WI38 (cell line): Measurements from ENCODE around the gene COX7B2.

Experiments used
- H3K4me3 ChIP-seq: 2 replicates; pipeline ENCODE4 v1.5.1; 2011; ENCODE audit warnings: low read depth, mild to moderate bottlenecking, control low read depth, low read length
- TF ChIP-seq, protein P1 (sequence below): IDR thresholded peaks from 2 replicates; pipeline ENCODE4 v1.5.1; 2012; ENCODE audit warnings: low read depth, mild to moderate bottlenecking, control low read depth, low read length

COX7B2 gene

DNA sequence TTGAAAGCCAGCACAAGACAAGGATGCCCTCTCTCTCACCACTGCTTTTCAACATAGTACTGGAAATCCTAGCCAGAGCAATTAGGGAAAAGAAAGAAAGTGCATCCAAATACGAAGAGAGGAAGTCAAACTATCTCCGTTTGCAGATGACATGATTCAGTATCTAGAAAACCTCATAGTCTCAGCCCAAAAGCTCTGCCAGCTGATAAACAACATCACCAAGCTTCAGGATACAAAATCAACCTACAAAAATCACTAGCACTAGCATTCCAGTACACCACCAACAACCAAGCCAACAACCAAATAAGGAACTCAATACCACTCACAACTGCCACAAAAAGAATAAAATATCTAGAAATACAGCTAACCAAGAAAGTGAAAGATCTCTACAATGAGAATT lies 38.6 kb downstream of the COX7B2 start:
- TF ChIP-seq, protein P1, sequence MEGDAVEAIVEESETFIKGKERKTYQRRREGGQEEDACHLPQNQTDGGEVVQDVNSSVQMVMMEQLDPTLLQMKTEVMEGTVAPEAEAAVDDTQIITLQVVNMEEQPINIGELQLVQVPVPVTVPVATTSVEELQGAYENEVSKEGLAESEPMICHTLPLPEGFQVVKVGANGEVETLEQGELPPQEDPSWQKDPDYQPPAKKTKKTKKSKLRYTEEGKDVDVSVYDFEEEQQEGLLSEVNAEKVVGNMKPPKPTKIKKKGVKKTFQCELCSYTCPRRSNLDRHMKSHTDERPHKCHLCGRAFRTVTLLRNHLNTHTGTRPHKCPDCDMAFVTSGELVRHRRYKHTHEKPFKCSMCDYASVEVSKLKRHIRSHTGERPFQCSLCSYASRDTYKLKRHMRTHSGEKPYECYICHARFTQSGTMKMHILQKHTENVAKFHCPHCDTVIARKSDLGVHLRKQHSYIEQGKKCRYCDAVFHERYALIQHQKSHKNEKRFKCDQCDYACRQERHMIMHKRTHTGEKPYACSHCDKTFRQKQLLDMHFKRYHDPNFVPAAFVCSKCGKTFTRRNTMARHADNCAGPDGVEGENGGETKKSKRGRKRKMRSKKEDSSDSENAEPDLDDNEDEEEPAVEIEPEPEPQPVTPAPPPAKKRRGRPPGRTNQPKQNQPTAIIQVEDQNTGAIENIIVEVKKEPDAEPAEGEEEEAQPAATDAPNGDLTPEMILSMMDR = no peak
- no peak overlapping the region for H3K4me3 ChIP-seq

DNA sequence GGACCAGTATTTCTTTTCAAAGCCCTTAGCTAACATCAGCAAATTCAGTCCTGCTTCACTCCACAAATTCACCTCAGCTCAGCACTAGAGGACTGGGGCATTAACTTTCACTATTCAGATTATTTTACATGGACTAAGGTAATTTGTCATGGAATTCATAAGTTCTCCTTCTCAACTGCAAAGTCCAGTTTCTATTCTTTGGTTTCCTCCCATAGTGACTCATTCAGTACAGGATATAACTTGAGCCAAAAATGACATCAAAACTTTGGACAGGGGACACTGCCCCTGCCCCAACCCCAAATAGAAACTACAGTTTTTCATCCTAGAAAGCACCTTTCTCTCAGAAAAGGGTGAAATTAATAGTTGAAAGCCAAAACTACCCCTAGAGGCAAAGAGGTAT lies 52.7 kb downstream of the COX7B2 start:
- TF ChIP-seq, protein P1 = no peak
- H3K4me3 ChIP-seq = no peak overlapping the region

DNA sequence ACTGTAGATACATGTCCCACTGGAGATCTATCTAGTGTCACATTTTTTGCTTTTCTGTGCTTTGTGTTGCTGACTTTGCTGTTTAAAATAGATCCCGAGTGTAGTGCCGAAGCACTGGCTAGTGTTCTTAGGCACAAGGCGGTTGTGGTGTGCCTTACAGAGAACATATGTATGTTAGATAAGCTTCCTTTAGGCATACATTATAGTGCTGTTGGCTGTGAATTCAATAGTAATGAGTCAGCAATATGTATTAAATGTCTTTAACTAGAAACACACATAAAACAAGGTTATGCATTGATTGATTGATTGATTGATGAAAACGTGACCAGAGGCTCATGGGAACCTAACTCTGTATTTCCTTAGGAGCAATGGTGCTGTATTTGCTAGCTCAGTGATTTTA lies 56.2 kb downstream of the COX7B2 start:
- TF ChIP-seq, protein P1 = no peak
- H3K4me3 ChIP-seq = no peak overlapping the region

GRCh38 chr4:46850026-46850425 lies 59.0 kb downstream of the COX7B2 start:
- H3K4me3 ChIP-seq = no peak overlapping the region
- TF ChIP-seq, protein P1 = no peak

- no peak overlapping the region for H3K4me3 ChIP-seq
- TF ChIP-seq, protein P1 = peak; percentile 51; the same call in 1 of the 2 replicates
These were observed 64.6 kb downstream of the COX7B2 start for GRCh38 chr4:46844325-46844917.

DNA sequence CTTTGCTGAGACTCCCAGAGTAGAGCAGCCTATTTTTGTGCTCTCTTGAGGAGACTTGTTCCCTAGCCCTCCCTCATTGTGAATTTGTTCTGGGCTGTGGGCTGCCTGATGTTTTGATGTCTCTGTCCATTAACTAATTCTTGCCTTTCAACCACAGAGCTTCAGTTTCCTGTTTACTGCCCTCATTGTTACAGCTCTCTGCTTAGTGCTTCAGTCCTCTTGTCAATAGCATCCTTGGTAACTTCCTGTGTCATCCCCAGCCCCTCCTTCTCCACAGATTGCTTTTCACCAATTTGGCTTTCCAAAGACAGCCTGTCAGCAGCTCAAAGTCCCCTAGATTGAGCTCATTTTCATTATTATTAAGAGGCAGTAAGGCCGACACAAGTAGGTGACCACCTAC lies 69.9 kb downstream of the COX7B2 start:
- H3K4me3 ChIP-seq = no peak overlapping the region
- TF ChIP-seq, protein P1 = no peak

DNA sequence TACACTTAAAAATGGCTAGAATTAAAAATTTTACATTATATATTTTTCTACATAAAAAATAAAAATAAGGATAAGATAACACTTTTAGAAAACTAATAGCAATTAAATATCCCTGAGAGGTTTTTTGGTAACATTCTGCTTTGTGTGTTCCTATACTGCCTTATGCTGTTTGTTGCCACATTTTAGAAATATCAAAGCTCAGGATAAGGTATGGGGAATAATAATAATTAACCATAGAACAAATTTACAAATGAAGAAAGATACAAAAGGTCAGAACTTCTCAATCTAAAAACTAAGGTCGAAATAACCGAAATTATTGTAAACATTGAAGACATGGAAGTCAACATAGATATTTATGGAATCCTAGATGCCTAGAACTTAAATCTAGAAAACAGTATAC lies 71.4 kb downstream of the COX7B2 start:
- H3K4me3 ChIP-seq = no peak overlapping the region
- TF ChIP-seq, protein P1 = no peak
